OCI-LY1 (cell line): ENCODE data around the gene KRTAP10-8.

Source experiments
- H2AFZ ChIP-seq: fragments of 200-600 bp; sonication (generic), shearing (Covaris generic); 2 replicates; pipeline ENCODE4 v1.6.0; 2014; ENCODE audit warnings: antibody characterized with exemption, mild to moderate bottlenecking, low read length
- H3F3A ChIP-seq: fragments of 200-600 bp; sonication (generic), shearing (Covaris generic); 2 replicates; pipeline ENCODE4 v1.6.0; 2014; ENCODE audit warnings: mild to moderate bottlenecking, antibody characterized with exemption, low read length, moderate library complexity; ENCODE audit not compliant: insufficient read depth
- H3K27ac ChIP-seq: fragments of 200-600 bp; sonication (generic); 2 replicates; pipeline ENCODE4 v1.5.1; 2014; ENCODE audit warnings: low read length, mixed run types, mild to moderate bottlenecking, low read depth; ENCODE audit not compliant: poor library complexity, severe bottlenecking
- H3K27me3 ChIP-seq: fragments of 200-600 bp; sonication (generic); 2 replicates; pipeline ENCODE4 v1.6.0; 2014; ENCODE audit warnings: antibody characterized with exemption, mild to moderate bottlenecking, low read length, moderate library complexity; ENCODE audit not compliant: insufficient read depth
- H3K36me3 ChIP-seq: fragments of 200-600 bp; sonication (generic); 2 replicates; pipeline ENCODE4 v1.6.1; 2014; ENCODE audit warnings: mild to moderate bottlenecking, antibody characterized with exemption, low read length, moderate library complexity, mixed read lengths; ENCODE audit not compliant: insufficient read depth
- H3K4me1 ChIP-seq: fragments of 200-600 bp; sonication (generic); 2 replicates; pipeline ENCODE4 v1.5.1; 2014; ENCODE audit warnings: mild to moderate bottlenecking, low read length, moderate library complexity; ENCODE audit not compliant: insufficient read depth, severe bottlenecking
- H3K4me2 ChIP-seq: fragments of 200-600 bp; sonication (generic), shearing (Covaris generic); 2 replicates; pipeline ENCODE4 v1.6.1; 2014; ENCODE audit warnings: low read length
- H3K4me3 ChIP-seq: fragments of 200-600 bp; sonication (generic); 2 replicates; pipeline ENCODE4 v1.5.1; 2014; ENCODE audit warnings: low read length, low read depth, mild to moderate bottlenecking, mixed read lengths; ENCODE audit not compliant: poor library complexity, severe bottlenecking
- H3K79me2 ChIP-seq: fragments of 200-600 bp; shearing (Covaris generic); 2 replicates; pipeline ENCODE4 v1.6.1; 2016; ENCODE audit warnings: mixed run types, low read length, mixed read lengths; ENCODE audit not compliant: insufficient read depth
- H3K9ac ChIP-seq: fragments of 200-600 bp; sonication (generic), shearing (Covaris generic); 2 replicates; pipeline ENCODE4 v1.6.1; 2014; ENCODE audit warnings: mild to moderate bottlenecking, low read length, mixed read lengths
- H3K9me2 ChIP-seq: fragments of 200-600 bp; sonication (generic), shearing (Covaris generic); 2 replicates; pipeline ENCODE4 v1.6.1; 2014; ENCODE audit warnings: low read depth, mild to moderate bottlenecking, low read length, mixed read lengths
- H3K9me3 ChIP-seq: fragments of 200-600 bp; shearing (Covaris generic); 2 replicates; pipeline ENCODE4 v1.6.1; 2014; ENCODE audit warnings: low read length, mixed read lengths
- H4K20me1 ChIP-seq: fragments of 200-600 bp; sonication (generic), shearing (Covaris generic); 2 replicates; pipeline ENCODE4 v1.6.0; 2016; ENCODE audit warnings: mild to moderate bottlenecking, low read length; ENCODE audit not compliant: insufficient read depth
- EZH2 ChIP-seq: fragments of 200-600 bp; sonication (generic), shearing (Covaris generic); IDR thresholded peaks from 2 replicates; pipeline ENCODE4 v1.8.0; 2017; ENCODE audit warnings: borderline replicate concordance, mixed run types, mild to moderate bottlenecking, antibody characterized with exemption, low read length, moderate library complexity, mixed read lengths
- TF ChIP-seq, protein P1 (sequence below): fragments of 200-600 bp; sonication (generic), shearing (Covaris generic); IDR thresholded peaks from 2 replicates; pipeline ENCODE4 v1.5.1; 2017; ENCODE audit warnings: mild to moderate bottlenecking, antibody characterized with exemption, low read length, moderate library complexity, mixed read lengths

KRTAP10-8 gene

DNA sequence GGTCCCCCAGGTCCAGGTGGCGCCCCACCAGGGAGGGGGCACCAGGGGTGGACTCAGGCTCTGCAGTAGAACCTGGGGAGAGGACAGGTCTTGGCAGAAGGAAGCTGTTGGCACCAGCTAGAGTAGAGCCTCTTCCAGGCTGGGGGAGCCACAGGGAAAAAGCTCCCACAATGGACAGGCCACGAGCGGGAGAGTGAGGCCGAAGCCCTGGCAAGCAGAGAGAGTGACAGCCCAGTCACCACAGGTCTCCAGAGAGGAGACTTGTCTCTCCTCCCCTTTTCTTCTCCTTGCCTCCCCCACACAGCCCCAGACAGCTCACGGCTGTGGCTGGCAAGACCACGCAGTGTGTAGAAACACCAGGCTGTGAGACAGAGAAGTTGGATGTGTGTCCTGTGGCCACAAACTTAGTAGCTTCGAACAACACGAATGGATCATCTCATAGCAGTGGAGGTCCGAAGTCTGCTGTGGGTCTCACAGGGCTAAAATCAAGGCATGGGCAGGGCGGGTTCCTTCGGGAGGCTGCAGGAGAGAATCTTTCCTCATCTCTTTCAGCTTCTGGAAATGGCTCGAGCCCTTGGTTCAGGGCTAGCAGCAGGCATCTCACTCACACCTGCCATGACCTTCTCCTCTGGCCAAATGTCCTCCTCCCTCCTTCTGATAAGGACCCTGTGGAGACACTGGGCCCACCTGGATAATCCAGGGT, 39.2 kb downstream of the KRTAP10-8 start:
- TF ChIP-seq, protein P1, sequence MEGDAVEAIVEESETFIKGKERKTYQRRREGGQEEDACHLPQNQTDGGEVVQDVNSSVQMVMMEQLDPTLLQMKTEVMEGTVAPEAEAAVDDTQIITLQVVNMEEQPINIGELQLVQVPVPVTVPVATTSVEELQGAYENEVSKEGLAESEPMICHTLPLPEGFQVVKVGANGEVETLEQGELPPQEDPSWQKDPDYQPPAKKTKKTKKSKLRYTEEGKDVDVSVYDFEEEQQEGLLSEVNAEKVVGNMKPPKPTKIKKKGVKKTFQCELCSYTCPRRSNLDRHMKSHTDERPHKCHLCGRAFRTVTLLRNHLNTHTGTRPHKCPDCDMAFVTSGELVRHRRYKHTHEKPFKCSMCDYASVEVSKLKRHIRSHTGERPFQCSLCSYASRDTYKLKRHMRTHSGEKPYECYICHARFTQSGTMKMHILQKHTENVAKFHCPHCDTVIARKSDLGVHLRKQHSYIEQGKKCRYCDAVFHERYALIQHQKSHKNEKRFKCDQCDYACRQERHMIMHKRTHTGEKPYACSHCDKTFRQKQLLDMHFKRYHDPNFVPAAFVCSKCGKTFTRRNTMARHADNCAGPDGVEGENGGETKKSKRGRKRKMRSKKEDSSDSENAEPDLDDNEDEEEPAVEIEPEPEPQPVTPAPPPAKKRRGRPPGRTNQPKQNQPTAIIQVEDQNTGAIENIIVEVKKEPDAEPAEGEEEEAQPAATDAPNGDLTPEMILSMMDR = no peak
- TF ChIP-seq EZH2 = no peak
- H3K79me2 ChIP-seq = no peaks in the 10 kb centered on the region
- H3K4me1 ChIP-seq = no peaks in the 10 kb centered on the region
- no peaks in the 10 kb centered on the region; the same call in 1 of the 2 replicates for H3K27me3 ChIP-seq
- H4K20me1 ChIP-seq = no peaks in the 10 kb centered on the region
- no peaks in the 10 kb centered on the region for H3K9me2 ChIP-seq
- H3K27ac ChIP-seq = no peak overlapping the region
- no peak overlapping the region for H2AFZ ChIP-seq
- no peak overlapping the region for H3K4me3 ChIP-seq
- H3K9me3 ChIP-seq = 0 out of 2 replicates have a peak, but pooled peaks cover under 1% of the 10 kb centered on the region
- H3K36me3 ChIP-seq = no peaks in the 10 kb centered on the region; the same call in 1 of the 2 replicates
- H3F3A ChIP-seq = no peaks in the 10 kb centered on the region
- no peak overlapping the region for H3K4me2 ChIP-seq
- no peak overlapping the region for H3K9ac ChIP-seq

DNA sequence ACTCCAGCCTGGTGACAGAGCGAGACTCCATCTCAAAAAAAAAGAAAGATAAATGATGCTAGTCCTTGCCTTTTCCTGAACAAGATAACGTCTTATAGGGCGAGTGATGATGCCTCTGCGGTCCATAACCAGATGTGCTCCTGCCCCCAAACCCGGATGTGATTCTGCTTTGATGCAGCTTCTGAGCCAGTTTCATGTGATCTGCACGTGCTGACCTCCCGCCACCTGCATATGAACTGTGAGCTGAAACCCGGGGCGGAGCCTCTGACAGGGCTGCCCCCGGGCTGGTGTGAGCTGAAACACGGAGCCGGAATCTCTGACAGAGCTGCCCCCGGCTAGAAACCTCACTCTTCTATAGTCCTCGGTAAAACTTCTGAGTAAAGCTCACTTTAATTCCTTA, 41.2 kb downstream of the KRTAP10-8 start:
- H3K27ac ChIP-seq = no peak overlapping the region
- no peaks in the 10 kb centered on the region for H4K20me1 ChIP-seq
- TF ChIP-seq, protein P1 = no peak
- TF ChIP-seq EZH2 = no peak
- H3K79me2 ChIP-seq = no peaks in the 10 kb centered on the region
- no peak overlapping the region for H3K4me3 ChIP-seq
- 0 out of 2 replicates have a peak, but pooled peaks cover 2% of the 10 kb centered on the region for H3K9me3 ChIP-seq
- no peaks in the 10 kb centered on the region for H3K9me2 ChIP-seq
- no peaks in the 10 kb centered on the region for H3K4me1 ChIP-seq
- H3F3A ChIP-seq = no peaks in the 10 kb centered on the region
- no peak overlapping the region for H2AFZ ChIP-seq
- no peak overlapping the region for H3K9ac ChIP-seq
- no peak overlapping the region for H3K4me2 ChIP-seq
- H3K36me3 ChIP-seq = no peaks in the 10 kb centered on the region; the same call in 1 of the 2 replicates
- H3K27me3 ChIP-seq = peaks cover 12% of the 10 kb centered on the region; the same call in 1 of the 2 replicates

DNA sequence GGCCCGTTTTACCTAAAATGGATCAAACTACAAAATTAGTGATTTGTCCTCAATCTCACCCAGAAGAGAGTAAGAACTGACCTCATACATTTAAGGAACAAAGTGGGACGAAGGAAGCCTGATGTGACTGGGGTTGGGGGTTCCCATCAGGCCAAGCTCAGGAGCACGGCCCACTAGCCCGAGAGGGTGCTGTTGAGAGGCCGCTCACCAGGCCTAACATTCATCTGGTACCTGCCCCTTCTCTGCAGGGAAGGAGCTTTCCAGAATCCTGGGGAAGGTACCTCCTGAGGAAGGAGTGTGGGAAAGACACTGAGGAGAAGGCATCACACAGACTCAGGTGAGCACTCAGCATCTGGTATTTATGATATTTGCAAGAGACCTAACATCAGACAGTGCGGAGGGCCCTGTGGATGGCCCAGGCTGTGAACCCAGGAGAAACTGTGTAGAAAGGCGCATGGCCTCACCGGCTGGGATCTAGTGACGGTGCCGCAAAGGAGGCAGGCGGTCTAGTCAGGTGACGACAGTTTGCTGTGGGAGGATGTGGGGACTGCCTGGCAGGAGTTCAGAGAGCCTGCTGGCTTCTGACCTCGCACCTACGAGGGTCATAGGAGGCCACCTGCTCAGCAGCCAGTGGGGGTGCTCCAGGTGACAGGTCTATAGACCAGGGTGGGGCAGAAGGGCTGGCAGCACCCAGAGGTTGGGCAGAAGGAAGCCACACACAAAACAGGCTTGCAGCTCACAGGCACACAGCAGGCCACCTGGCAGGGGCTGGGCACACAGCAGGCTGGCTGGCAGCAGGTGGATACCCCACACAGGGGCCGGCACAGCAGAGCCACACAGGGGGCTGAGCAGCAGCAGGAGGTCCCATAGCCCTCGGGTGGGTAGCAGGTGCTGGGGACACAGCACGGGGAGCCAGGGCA, 42.0 kb downstream of the KRTAP10-8 start:
- Histone ChIP-seq H3K4me2 (no peak overlapping the region), H3F3A (no peaks in the 10 kb centered on the region), H3K9me3 (0 out of 2 replicates have a peak, but pooled peaks cover 2% of the 10 kb centered on the region), H3K4me3 (no peak overlapping the region), H3K36me3 (no peaks in the 10 kb centered on the region; the same call in 1 of the 2 replicates), H2AFZ (no peak overlapping the region), H4K20me1 (no peaks in the 10 kb centered on the region), H3K27ac (no peak overlapping the region), H3K27me3 (peaks cover 12% of the 10 kb centered on the region; the same call in 1 of the 2 replicates), H3K79me2 (no peaks in the 10 kb centered on the region), H3K9me2 (no peaks in the 10 kb centered on the region), H3K4me1 (no peaks in the 10 kb centered on the region), H3K9ac (no peak overlapping the region)
- no peak for TF ChIP-seq EZH2
- TF ChIP-seq, protein P1 = no peak
